HEK293 (cell line): ENCODE results near the gene TCF12.

Experiments used
- REST ChIP-seq: fragments of 450-650 bp; formaldehyde crosslinking; IDR thresholded peaks from 2 replicates; pipeline ENCODE4 v1.5.1; 2016; ENCODE audit warnings: missing biosample characterization, missing genetic modification characterization
- YY1 ChIP-seq: fragments of 450-650 bp; formaldehyde crosslinking; IDR thresholded peaks from 2 replicates; pipeline ENCODE4 v1.5.1; 2018; ENCODE audit warnings: missing biosample characterization, missing genetic modification characterization
- ZBTB1 ChIP-seq: fragments of 450-650 bp; formaldehyde crosslinking; IDR thresholded peaks from 2 replicates; pipeline ENCODE4 v1.5.1; 2016; ENCODE audit warnings: missing biosample characterization, missing genetic modification characterization
- ZNF23 ChIP-seq: fragments of 450-650 bp; formaldehyde crosslinking; IDR thresholded peaks from 2 replicates; pipeline ENCODE4 v1.5.1; 2016; ENCODE audit warnings: missing biosample characterization, missing genetic modification characterization, borderline replicate concordance
- TF ChIP-seq, protein P1 (sequence below): fragments of 450-650 bp; formaldehyde crosslinking; IDR thresholded peaks from 2 replicates; pipeline ENCODE4 v1.5.1; 2016; ENCODE audit warnings: missing biosample characterization, missing genetic modification characterization

DNA sequence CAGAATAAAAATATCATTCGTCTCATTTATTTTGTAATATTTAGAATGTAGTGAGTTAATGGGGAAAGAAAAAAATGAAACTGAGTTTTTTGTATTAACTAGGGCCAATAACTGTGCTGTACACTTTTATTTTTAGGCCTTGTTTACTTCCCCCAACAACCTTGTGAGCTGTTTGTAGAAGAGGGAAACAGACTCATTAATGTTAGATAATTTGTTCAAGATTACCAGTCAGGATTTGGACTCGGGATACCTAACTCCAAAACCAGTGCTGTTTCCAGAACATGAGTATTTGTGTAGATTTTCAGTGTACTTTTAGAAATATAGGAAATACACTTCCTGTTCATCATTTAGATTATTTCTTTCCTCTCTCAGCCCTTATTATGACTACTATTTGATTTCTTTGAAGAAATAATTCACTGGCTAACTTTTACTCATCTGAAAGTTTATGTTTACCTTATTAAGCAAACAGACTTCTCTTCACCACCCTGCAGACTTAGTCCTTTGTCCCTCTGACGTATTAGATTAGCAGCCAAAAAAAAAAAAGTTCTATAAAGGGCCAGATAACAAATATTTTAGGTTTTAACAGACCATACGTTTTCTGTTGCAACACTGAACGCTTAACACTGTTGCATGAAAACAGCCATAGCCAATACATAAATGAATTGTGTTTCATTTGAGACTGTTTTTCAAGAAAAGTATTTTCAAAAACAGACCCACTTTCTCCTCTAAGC, 265.3 kb downstream of the TCF12 start:
- TF ChIP-seq, protein P1, sequence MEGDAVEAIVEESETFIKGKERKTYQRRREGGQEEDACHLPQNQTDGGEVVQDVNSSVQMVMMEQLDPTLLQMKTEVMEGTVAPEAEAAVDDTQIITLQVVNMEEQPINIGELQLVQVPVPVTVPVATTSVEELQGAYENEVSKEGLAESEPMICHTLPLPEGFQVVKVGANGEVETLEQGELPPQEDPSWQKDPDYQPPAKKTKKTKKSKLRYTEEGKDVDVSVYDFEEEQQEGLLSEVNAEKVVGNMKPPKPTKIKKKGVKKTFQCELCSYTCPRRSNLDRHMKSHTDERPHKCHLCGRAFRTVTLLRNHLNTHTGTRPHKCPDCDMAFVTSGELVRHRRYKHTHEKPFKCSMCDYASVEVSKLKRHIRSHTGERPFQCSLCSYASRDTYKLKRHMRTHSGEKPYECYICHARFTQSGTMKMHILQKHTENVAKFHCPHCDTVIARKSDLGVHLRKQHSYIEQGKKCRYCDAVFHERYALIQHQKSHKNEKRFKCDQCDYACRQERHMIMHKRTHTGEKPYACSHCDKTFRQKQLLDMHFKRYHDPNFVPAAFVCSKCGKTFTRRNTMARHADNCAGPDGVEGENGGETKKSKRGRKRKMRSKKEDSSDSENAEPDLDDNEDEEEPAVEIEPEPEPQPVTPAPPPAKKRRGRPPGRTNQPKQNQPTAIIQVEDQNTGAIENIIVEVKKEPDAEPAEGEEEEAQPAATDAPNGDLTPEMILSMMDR = no peak
- TF ChIP-seq REST (tag by site-specific recombination) = no peak
- TF ChIP-seq ZBTB1 (tag by site-specific recombination) = no peak
- no peak for TF ChIP-seq YY1 (tag by site-specific recombination)
- TF ChIP-seq ZNF23 (tag by site-specific recombination) = no peak
